Omental fat pad (tissue), 4 donors: ENCODE data around the gene SOX18. TPM values are rescaled to one million over a fixed set of nuclear protein-coding genes. Genes with fewer than 3 reads are reported as not detected.

Experiments used
- ATAC-seq: fragments of 150-250 bp; one replicate; pipeline ENCODE4 v1.9.1; 2016; ENCODE audit warnings: mild to moderate bottlenecking, moderate library complexity; ENCODE audit not compliant: low FRiP score
- DNase-seq: peaks from one replicate; pipeline ENCODE4 v3.0.0-alpha.2; 2019; ENCODE audit warnings: low spot score
- total RNA-seq, 4 donors: library from RNA; depleted of rRNA; stranded (reverse); fragments of >200 nt; gene quantifications; one replicate each; pipeline ENCODE4 v1.1.0, GENCODE V29; 2016
- TF ChIP-seq, protein P1 (sequence below), 3 donors: fragments of 450-650 bp; IDR thresholded peaks; one replicate each; pipeline ENCODE4 v1.5.1; 2016 to 2017; ENCODE audit warnings: antibody characterized with exemption in 3 of 3, mild to moderate bottlenecking in 3 of 3, moderate library complexity in 2 of 3

Gene SOX18
- total RNA-seq = 10 to 100 TPM in 1 of 4 donors, 1 to 10 TPM in 3; 2.9 to 16.7 (median 7.7) TPM

DNA sequence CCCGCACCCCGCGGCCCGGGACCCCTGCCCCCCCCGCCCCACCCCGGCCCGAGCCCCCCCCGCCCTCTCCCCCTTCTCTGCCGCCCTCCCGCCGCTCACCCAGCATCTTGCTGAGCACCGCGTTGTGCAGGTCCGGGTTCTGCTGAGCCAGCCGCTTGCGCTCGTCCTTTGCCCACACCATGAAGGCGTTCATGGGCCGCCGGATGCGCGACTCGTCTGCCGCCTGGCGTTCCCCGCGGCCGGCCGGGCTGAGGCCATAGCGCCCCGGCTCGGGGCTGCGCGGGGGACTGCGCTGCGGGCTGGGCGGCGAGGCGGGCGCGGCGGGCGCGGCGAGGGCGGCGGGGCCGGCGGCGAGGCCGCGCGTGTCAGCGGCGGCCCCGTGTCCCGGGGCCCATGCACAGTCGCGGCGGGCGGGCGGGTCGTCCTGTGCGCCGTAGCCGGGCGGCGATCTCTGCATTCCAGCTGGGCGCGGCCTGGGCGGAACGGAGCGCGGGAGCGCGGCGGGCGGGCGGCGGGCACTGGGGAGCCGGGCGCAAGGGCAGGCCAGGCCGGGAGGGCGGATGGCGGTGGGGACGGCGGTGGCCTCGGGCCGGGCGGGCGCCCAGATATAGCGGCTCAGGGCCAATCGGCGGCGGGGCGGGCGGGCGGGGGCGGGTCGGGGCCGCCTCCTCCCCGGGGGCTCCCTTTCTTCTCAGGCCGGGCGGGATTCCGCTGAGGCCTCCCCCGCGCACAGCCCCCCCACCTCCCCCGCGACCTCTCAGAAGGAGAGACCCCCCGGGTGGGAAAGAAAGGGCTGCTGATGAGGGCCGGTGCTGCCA is at the start of gene SOX18:
SOX18 (minus strand) TSS at position 580 of the 818 bp plus-strand sequence; CDS start at position 457, 123 bp downstream.
- TF ChIP-seq, protein P1, sequence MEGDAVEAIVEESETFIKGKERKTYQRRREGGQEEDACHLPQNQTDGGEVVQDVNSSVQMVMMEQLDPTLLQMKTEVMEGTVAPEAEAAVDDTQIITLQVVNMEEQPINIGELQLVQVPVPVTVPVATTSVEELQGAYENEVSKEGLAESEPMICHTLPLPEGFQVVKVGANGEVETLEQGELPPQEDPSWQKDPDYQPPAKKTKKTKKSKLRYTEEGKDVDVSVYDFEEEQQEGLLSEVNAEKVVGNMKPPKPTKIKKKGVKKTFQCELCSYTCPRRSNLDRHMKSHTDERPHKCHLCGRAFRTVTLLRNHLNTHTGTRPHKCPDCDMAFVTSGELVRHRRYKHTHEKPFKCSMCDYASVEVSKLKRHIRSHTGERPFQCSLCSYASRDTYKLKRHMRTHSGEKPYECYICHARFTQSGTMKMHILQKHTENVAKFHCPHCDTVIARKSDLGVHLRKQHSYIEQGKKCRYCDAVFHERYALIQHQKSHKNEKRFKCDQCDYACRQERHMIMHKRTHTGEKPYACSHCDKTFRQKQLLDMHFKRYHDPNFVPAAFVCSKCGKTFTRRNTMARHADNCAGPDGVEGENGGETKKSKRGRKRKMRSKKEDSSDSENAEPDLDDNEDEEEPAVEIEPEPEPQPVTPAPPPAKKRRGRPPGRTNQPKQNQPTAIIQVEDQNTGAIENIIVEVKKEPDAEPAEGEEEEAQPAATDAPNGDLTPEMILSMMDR (IDR thresholded peaks at IDR 0.05) = no peak
- no peak for DNase-seq
- ATAC-seq = no peak

DNA sequence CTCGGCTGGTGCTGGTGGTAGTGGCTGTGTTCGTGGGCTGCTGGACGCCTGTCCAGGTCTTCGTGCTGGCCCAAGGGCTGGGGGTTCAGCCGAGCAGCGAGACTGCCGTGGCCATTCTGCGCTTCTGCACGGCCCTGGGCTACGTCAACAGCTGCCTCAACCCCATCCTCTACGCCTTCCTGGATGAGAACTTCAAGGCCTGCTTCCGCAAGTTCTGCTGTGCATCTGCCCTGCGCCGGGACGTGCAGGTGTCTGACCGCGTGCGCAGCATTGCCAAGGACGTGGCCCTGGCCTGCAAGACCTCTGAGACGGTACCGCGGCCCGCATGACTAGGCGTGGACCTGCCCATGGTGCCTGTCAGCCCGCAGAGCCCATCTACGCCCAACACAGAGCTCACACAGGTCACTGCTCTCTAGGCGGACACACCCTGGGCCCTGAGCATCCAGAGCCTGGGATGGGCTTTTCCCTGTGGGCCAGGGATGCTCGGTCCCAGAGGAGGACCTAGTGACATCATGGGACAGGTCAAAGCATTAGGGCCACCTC is 49.1 kb upstream of the SOX18 start:
- TF ChIP-seq, protein P1 (IDR thresholded peaks at IDR 0.05) = no peak
- DNase-seq = no peak
- no peak for ATAC-seq

DNA sequence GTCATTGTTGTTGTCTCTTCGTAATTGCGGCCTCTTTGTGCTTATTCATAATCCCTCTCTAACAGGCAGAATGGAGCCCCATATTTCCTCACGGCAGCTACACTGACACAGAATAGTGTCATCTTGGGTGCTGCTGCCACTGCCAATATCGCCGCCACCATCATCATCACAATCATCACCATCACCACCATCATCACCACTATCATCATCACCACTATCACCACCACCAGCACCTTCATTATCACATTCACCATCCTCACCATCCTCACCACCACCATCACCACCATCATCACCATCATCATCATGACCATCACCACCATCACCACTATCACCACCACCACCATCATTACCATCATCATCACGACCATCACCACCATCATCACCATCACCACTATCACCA is 47.1 kb upstream of the SOX18 start:
- TF ChIP-seq, protein P1 (IDR thresholded peaks at IDR 0.05) = no peak
- no peak for DNase-seq
- ATAC-seq = no peak

DNA sequence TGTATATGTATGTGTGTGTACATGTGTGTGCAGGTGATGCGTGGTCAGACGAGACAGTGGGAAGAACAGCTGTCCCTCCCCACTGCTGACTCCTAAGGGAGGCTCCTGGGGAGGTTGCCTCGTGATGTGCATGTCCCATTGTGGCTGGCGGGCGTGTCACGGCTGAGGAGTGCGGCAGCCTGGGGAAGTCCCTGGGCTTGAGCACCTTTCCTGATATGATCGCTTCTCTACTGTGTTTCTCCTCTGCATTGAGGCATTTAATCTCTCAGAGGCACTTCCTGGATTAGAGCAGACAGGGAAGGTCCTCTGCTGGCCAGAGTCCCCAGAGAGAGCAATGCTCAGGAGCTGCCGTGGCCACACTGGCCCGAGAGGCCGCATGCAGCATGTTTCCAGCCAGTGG is 46.5 kb upstream of the SOX18 start:
- DNase-seq (no peak), ATAC-seq (no peak)
- TF ChIP-seq, protein P1 (IDR thresholded peaks at IDR 0.05) = no peak

DNA sequence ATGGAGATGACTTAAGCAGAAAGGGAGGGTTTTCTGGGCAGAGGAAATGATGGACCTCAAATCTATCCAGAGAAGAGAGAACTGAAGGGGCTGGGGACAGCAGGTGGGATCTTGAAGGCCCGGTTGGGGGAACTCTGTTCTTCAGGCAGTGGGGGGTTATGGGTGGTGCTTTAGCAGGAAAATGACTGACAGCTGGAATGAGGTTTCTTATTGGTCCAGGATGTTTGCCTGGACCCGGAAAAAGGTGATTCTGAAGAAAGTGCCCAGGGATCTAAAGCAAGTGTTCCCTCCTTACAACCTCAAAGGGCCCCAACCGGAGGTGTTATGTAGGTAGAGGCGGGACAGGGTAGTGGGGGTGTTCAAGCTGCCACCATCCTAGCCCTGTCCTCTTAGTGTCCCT is 46.0 kb upstream of the SOX18 start:
- no peak for ATAC-seq
- TF ChIP-seq, protein P1 (IDR thresholded peaks at IDR 0.05) = no peak
- no peak for DNase-seq

DNA sequence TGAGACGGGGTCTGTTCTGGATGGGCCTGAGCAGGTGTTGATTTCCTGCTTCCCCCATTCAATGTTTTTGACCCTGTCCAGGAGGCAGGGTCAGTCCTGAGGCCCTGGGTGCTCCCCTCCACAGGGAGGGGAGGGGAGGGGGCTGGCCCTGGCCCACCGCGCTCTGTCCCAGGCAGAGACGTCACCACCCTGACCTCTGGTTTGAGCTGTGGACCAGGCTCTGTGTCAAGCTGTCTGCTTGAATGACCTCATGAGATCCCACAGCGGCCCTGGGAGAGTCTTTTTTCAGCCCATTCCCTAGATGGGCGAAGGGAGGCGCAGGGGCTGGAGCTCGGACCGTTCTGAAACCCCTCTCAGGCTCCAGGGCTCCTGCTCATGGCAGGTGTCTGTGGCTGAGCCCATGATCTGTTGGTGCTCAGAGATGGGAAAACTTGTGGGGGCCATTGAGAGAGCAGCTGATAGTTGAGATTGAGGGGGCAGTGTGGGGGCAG is 43.6 kb upstream of the SOX18 start:
- ATAC-seq (no peak), DNase-seq (no peak)
- TF ChIP-seq, protein P1 (IDR thresholded peaks at IDR 0.05) = no peak
